ENCODE measurements around the gene HNRNPH2. TPM values are rescaled to one million over a fixed set of nuclear protein-coding genes. Genes with fewer than 3 reads are reported as not detected.

Gene HNRNPH2
- polyA plus RNA-seq, 6 donors from 2014 or later: 78.2 to 162 (median 109) TPM

DNA sequence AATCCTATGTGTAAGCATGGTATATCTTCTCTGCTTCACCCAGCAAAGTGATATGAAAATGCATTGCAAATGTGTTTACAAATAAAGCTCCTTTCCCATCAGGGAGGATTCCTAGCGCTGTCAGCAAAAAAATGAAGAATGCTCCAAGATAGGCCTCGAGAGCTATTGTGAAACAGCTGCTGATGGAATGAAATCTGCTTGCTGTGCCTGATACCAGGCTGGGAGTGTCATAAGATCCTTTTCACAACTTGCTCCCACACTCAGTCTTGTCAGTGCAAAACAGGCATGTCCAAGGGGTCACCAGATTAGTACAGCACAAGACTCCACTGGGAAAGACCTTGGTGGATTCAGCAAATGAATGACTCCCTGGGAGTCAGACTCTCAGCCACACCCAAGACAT, 34.1 kb downstream of the HNRNPH2 start:
- Mint-ChIP-seq H3K9me3 (no peaks in the 10 kb centered on the region), H3K27me3 (no peaks in the 10 kb centered on the region), H3K36me3 (peaks cover 3 to 16% of the 10 kb centered on the region in 2 donors), H3K4me3 (no peak overlapping the region), H3K4me1 (peaks cover 0 to 5% (median 0%) of the 10 kb centered on the region in 3 donors), H3K27ac (no peak overlapping the region)
- DNase-seq: no peak
- no peak for ATAC-seq (ENCODE audit: low read depth in 2 of 2)

DNA sequence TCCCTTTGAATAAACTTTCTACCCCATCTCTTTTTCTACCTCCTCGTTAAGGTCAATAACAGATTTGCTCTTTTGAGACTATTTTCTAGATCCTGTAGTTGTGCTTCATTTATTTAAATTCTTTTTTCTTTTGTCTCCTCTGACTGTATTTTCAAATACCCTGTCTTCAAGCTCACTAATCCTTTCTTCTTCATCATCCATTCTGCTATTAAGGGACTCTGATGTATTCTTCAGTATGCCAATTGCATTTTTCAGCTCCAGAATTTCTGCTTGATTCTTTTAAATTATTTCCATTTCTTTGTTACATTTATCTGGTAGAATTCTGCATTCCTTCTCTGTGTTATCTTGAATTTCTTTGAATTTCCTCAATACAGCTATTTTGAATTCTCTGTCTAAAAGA, 41.3 kb downstream of the HNRNPH2 start:
- no peak overlapping the region for H3K4me3 Mint-ChIP-seq
- H3K9me3 Mint-ChIP-seq: peaks cover 0 to 9% (median 5%) of the 10 kb centered on the region in 7 donors
- peaks cover 0 to 5% (median 0%) of the 10 kb centered on the region in 3 donors for H3K4me1 Mint-ChIP-seq
- DNase-seq (no peak), ATAC-seq (ENCODE audit: low read depth in 2 of 2) (no peak)
- no peak overlapping the region for H3K27ac Mint-ChIP-seq
- H3K27me3 Mint-ChIP-seq: no peaks in the 10 kb centered on the region
- peaks cover 14 to 19% of the 10 kb centered on the region in 2 donors for H3K36me3 Mint-ChIP-seq

DNA sequence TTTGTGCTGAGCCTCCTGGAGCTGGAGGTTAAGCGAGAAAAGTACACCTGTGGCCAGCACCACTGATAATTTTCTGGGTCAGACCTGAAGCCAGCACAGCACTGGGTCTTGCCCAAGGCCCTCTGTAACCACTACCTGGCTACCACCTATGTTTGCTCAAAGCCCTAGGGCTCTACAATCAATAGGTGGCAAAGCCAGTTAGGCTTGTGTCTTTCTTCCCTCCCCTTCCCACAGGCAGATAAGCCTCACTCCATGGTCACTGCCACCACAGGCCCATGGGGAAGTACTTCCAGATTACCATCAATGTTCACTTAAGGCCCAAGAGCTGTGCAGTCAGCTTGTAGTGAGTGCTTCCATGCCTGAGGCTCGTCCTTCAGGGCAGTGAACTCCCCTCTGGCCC, 42.1 kb downstream of the HNRNPH2 start:
- Mint-ChIP-seq H3K36me3 (peaks cover 14% of the 10 kb centered on the region in 2 donors), H3K9me3 (peaks cover 0 to 9% (median 5%) of the 10 kb centered on the region in 7 donors), H3K4me1 (peaks cover 0 to 5% (median 0%) of the 10 kb centered on the region in 3 donors), H3K27me3 (no peaks in the 10 kb centered on the region), H3K27ac (no peak overlapping the region), H3K4me3 (no peak overlapping the region)
- DNase-seq (no peak), ATAC-seq (ENCODE audit: low read depth in 2 of 2) (no peak)

DNA sequence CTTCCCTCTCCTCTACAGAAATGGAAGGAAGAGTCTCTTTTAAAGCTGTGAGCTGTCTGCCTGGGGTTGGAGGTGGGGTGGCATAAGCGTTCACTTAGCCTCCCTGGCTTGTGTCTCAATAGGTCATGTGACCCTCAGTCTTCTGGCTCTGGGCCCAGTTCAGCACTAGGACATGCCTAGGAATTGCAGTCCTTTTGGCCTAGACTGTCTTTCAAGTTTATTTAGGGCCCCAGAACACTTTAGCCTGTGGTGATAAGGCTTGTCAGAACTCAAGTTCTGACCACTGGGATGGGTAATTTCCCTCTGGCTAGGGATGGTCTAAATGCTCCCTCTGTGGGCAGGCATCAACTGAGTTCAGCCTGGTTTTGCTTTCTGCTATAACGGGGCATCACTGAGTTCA, 42.9 kb downstream of the HNRNPH2 start:
- Mint-ChIP-seq H3K4me1 (peaks cover 0 to 3% (median 0%) of the 10 kb centered on the region in 3 donors), H3K4me3 (no peak overlapping the region), H3K27ac (no peak overlapping the region), H3K36me3 (peaks cover 14% of the 10 kb centered on the region in 2 donors), H3K27me3 (no peaks in the 10 kb centered on the region), H3K9me3 (peaks cover 0 to 9% (median 5%) of the 10 kb centered on the region in 7 donors)
- no peak for ATAC-seq (ENCODE audit: low read depth in 2 of 2)
- DNase-seq: no peak

DNA sequence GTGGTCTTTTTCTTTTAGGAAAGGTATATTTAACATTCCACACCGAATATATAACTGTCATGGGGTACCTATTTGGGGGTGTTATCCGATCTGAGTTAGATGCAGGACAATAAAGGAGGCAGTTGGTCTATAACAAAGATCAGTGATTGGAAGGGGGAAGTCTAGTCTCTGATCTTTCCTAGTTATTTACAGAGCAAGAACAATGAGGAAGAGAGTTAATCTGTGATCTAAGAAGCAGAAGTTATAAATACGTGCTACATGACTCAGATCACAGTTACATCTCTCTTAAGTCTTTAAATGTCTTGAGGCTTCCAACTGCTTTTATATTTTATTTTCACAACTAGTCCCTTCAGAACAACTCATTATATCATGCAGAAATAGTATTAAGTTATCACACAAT, 44.0 kb downstream of the HNRNPH2 start:
- Mint-ChIP-seq H3K9me3 (peaks cover 0 to 10% (median 5%) of the 10 kb centered on the region in 7 donors), H3K27ac (no peak overlapping the region), H3K4me3 (no peak overlapping the region), H3K36me3 (peaks cover 11 to 14% of the 10 kb centered on the region in 2 donors), H3K4me1 (no peaks in the 10 kb centered on the region), H3K27me3 (no peaks in the 10 kb centered on the region)
- ATAC-seq (ENCODE audit: low read depth in 2 of 2): no peak
- no peak for DNase-seq

DNA sequence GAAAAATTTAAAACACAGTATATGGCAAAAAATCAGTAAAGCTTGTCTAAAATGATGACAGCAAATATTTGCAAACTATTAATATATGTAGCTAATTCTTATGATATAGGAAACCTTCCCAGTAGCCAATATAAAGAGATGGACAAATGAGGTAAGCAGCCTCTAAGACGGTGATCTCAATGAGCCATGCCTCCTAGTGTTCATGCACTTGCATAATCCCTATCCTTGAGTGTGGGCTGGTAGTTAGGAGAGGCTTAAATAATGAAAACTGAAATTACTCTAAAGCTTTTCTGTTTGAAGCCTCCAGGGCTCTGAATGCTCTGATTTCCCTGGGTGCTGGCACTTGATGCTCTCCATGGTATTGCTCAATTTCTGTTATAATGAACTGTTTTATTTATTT, 52.6 kb downstream of the HNRNPH2 start:
- Mint-ChIP-seq H3K27me3 (no peaks in the 10 kb centered on the region), H3K4me1 (no peaks in the 10 kb centered on the region), H3K9me3 (peaks cover 0 to 2% (median 0%) of the 10 kb centered on the region in 7 donors), H3K4me3 (no peak overlapping the region), H3K27ac (no peak overlapping the region), H3K36me3 (no peaks in the 10 kb centered on the region)
- no peak for ATAC-seq (ENCODE audit: low read depth in 2 of 2)
- no peak for DNase-seq

DNA sequence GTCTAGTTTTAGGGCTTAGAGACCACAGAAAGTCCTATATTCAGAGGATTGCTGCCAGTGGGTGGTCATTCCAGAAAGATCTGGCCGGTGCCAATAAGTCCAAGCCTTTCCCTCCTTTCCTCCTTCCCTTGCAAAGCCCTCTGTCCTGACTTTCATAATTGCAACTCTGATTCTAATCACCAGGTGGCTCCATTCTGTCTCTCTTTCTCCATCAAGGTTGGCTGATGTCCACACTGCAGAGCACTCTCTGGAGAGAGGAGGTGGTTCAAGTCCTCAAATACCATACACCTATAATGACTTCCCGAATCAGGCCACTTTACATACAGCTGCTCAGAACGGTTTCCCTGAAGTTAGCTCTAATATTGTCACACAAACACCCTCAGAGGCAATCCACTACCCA, 54.9 kb downstream of the HNRNPH2 start:
- no peak overlapping the region for H3K27ac Mint-ChIP-seq
- no peaks in the 10 kb centered on the region for H3K9me3 Mint-ChIP-seq
- H3K4me1 Mint-ChIP-seq: no peaks in the 10 kb centered on the region
- H3K4me3 Mint-ChIP-seq: no peak overlapping the region
- no peak for ATAC-seq (ENCODE audit: low read depth in 2 of 2)
- no peaks in the 10 kb centered on the region for H3K36me3 Mint-ChIP-seq
- H3K27me3 Mint-ChIP-seq: no peaks in the 10 kb centered on the region
- DNase-seq: no peak

Other genes starting within 250 kb of the HNRNPH2 start
- not detected for gene DRP2, start 188.4 kb upstream of the HNRNPH2 start, polyA plus RNA-seq (ENCODE audit: low read depth in 6 of 6)
- not detected for gene TAF7L, start 116.9 kb upstream of the HNRNPH2 start, polyA plus RNA-seq (ENCODE audit: low read depth in 6 of 6)
- 10 to 100 TPM in 4 of 6 donors, 1 to 10 TPM in 2; 7.7 to 17.9 (median 12.7) TPM for gene TIMM8A, start 59.5 kb upstream of the HNRNPH2 start, polyA plus RNA-seq (ENCODE audit: low read depth in 6 of 6)
- 100 to 1,000 TPM; 110 to 189 (median 162) TPM for gene BTK, start 22.0 kb upstream of the HNRNPH2 start, polyA plus RNA-seq (ENCODE audit: low read depth in 6 of 6)
- gene RPL36A, start 17.2 kb upstream of the HNRNPH2 start, polyA plus RNA-seq (ENCODE audit: low read depth in 6 of 6): 1,000 to 10,000 TPM; 1,439 to 2,390 (median 1,883) TPM
- 10 to 100 TPM; 15.4 to 28.8 (median 24.9) TPM for gene GLA, start 297 bp upstream of the HNRNPH2 start, polyA plus RNA-seq (ENCODE audit: low read depth in 6 of 6)
- 1 to 10 TPM in 3 of 6 donors, under 1 TPM in 3; 0.27 to 3.5 (median 1.7) TPM for gene ARMCX4, start 77.2 kb downstream of the HNRNPH2 start, polyA plus RNA-seq (ENCODE audit: low read depth in 6 of 6)
- gene ARMCX1, start 142.3 kb downstream of the HNRNPH2 start, polyA plus RNA-seq (ENCODE audit: low read depth in 6 of 6): 1 to 10 TPM in 1 of 6 donors, under 1 TPM in 4, not detected in 1; 0.12 to 1.1 (median 0.25) TPM
- gene ARMCX6, start 209.8 kb downstream of the HNRNPH2 start, polyA plus RNA-seq (ENCODE audit: low read depth in 6 of 6): 10 to 100 TPM; 29.4 to 58.0 (median 53.3) TPM
- 10 to 100 TPM; 16.3 to 28.0 (median 21.0) TPM for gene ARMCX3, start 214.9 kb downstream of the HNRNPH2 start, polyA plus RNA-seq (ENCODE audit: low read depth in 6 of 6)